Liver (tissue), 9 donors: ENCODE measurements around the gene TMEM17. TPM values are rescaled to one million over a fixed set of nuclear protein-coding genes. Genes with fewer than 3 reads are reported as not detected.

Source experiments
- DNase-seq: peaks from one replicate; pipeline ENCODE4 v3.0.0-alpha.2; 2017; ENCODE audit warnings: low spot score
- H3K27ac ChIP-seq, 2 donors: one replicate each; pipeline ENCODE4 v1.7.0; 2013; ENCODE audit warnings: inconsistent platforms in 2 of 2, low read length in 2 of 2, control low read depth in 1 of 2, low read depth in 1 of 2, mild to moderate bottlenecking in 1 of 2
- H3K27me3 ChIP-seq, 4 donors: one replicate each; pipeline versions ENCODE4 v1.6.1 to v1.7.0; 2013; ENCODE audit warnings: low read length in 3 of 4, inconsistent platforms in 1 of 4, mild to moderate bottlenecking in 1 of 4, moderate library complexity in 1 of 4; ENCODE audit not compliant: control insufficient read depth in 4 of 4, insufficient read depth in 4 of 4
- H3K36me3 ChIP-seq, 4 donors: one replicate each; pipeline versions ENCODE4 v1.6.1 to v1.7.0; 2013; ENCODE audit warnings: low read length in 3 of 4, mild to moderate bottlenecking in 3 of 4, low read depth in 1 of 4, moderate library complexity in 1 of 4; ENCODE audit not compliant: control insufficient read depth in 4 of 4, insufficient read depth in 3 of 4
- H3K4me1 ChIP-seq, 4 donors: one replicate each; pipeline versions ENCODE4 v1.6.1 to v1.7.0; 2013; ENCODE audit warnings: low read length in 3 of 4, mild to moderate bottlenecking in 3 of 4, moderate library complexity in 1 of 4; ENCODE audit not compliant: control insufficient read depth in 4 of 4, insufficient read depth in 4 of 4
- H3K4me3 ChIP-seq, 3 donors: one replicate each; pipeline versions ENCODE4 v1.6.1 to v1.7.0; 2013; ENCODE audit warnings: low read length in 3 of 3, control low read depth in 1 of 3, low read depth in 1 of 3, mild to moderate bottlenecking in 1 of 3
- H3K9ac ChIP-seq, 2 donors: one replicate each; pipeline ENCODE4 v1.7.0; 2013; ENCODE audit warnings: low read length in 2 of 2, mild to moderate bottlenecking in 2 of 2, moderate library complexity in 2 of 2, control low read depth in 1 of 2, low read depth in 1 of 2
- H3K9me3 ChIP-seq, 4 donors: one replicate each; pipeline versions ENCODE4 v1.6.1 to v1.7.0; 2013; ENCODE audit warnings: low read length in 3 of 4; ENCODE audit not compliant: control insufficient read depth in 4 of 4
- EGR1 ChIP-seq, 2 donors: IDR thresholded peaks; 2 replicates each; pipeline ENCODE4 v1.6.1; 2016 to 2018; ENCODE audit warnings: antibody characterized with exemption in 2 of 2, low read depth in 2 of 2
- FOXA1 ChIP-seq: IDR thresholded peaks from 2 replicates; pipeline ENCODE4 v1.6.1; 2016; ENCODE audit warnings: antibody characterized with exemption
- FOXA2 ChIP-seq: IDR thresholded peaks from 2 replicates; pipeline ENCODE4 v1.6.1; 2016; ENCODE audit warnings: antibody characterized with exemption
- HNF4A ChIP-seq, 2 donors: conservative IDR thresholded peaks; 2 replicates each; pipeline ENCODE4 v1.6.1; 2016; ENCODE audit warnings: antibody characterized with exemption in 2 of 2, mild to moderate bottlenecking in 2 of 2
- HNF4G ChIP-seq: IDR thresholded peaks from 2 replicates; pipeline ENCODE4 v1.6.1; 2016; ENCODE audit warnings: antibody characterized with exemption
- JUND ChIP-seq, 2 donors: IDR thresholded peaks; 2 replicates each; pipeline ENCODE4 v1.6.1; 2016; ENCODE audit warnings: antibody characterized with exemption in 2 of 2
- NR2F2 ChIP-seq: IDR thresholded peaks from 2 replicates; pipeline ENCODE4 v1.6.1; 2016; ENCODE audit warnings: antibody characterized with exemption
- RAD21 ChIP-seq, 2 donors: IDR thresholded peaks; 2 replicates each; pipeline ENCODE4 v1.6.1; 2016; ENCODE audit warnings: antibody characterized with exemption in 2 of 2, mild to moderate bottlenecking in 2 of 2
- RXRA ChIP-seq, 2 donors: IDR thresholded peaks; 2 replicates each; pipeline ENCODE4 v1.6.1; 2017 to 2018; ENCODE audit warnings: antibody characterized with exemption in 2 of 2, mild to moderate bottlenecking in 1 of 2
- SP1 ChIP-seq: IDR thresholded peaks from 2 replicates; pipeline ENCODE4 v1.6.1; 2018; ENCODE audit warnings: antibody characterized with exemption, mild to moderate bottlenecking
- WGBS: extraction: QIAGEN DNeasy Blood & Tissue Kit; methylation state at CpG from one replicate; pipeline ENCODE4 v1.1.7; 2013; 5-methylcytosine and 5-hydroxymethylcytosine counted together
- polyA plus RNA-seq, 2 donors: library from polyadenylated mRNA; stranded (reverse) in 1 of 2; unstranded in 1 of 2; fragments of 200-250 nt in 1 of 2; fragments of >200 nt in 1 of 2; fragmentation: Nextera tagmentation in 1 of 2; extraction: Ambion mirVana in 1 of 2; gene quantifications; one replicate each; pipeline versions ENCODE4 v1.2.1 to v1.2.3, GENCODE V29; 2013 to 2015
- total RNA-seq, 2 donors: library from RNA; depleted of rRNA; stranded (reverse); fragments of >200 nt; gene quantifications; one replicate each; pipeline ENCODE4 v1.2.3, GENCODE V29; 2014
- TF ChIP-seq, protein P1 (sequence below): IDR thresholded peaks from 2 replicates; pipeline ENCODE4 v1.6.1; 2016; ENCODE audit warnings: antibody characterized with exemption
- TF ChIP-seq, protein P2 (sequence below): IDR thresholded peaks from 2 replicates; pipeline ENCODE4 v1.6.1; 2016; ENCODE audit warnings: antibody characterized with exemption
- TF ChIP-seq, protein P3 (sequence below): fragments of 150-350 bp; IDR thresholded peaks from 2 replicates; pipeline ENCODE4 v1.5.1; 2017; ENCODE audit warnings: improper control_type of control experiment, low read depth, low read length; ENCODE audit not compliant: missing input control
- TF ChIP-seq, protein P4 (sequence below): IDR thresholded peaks from 2 replicates; pipeline ENCODE4 v1.6.1; 2016; ENCODE audit warnings: antibody characterized with exemption
- TF ChIP-seq, protein P5 (sequence below): IDR thresholded peaks from 2 replicates; pipeline ENCODE4 v1.6.1; 2016; ENCODE audit warnings: antibody characterized with exemption, mild to moderate bottlenecking
- donor health status: healthy.
- donor health status: healthy.
- donor health status: healthy.
- donor health status: healthy.
- donor health status: healthy.

The TMEM17 gene
- total and polyA plus RNA-seq, 4 donors: 0.70 to 1.9 (median 1.2) TPM

DNA sequence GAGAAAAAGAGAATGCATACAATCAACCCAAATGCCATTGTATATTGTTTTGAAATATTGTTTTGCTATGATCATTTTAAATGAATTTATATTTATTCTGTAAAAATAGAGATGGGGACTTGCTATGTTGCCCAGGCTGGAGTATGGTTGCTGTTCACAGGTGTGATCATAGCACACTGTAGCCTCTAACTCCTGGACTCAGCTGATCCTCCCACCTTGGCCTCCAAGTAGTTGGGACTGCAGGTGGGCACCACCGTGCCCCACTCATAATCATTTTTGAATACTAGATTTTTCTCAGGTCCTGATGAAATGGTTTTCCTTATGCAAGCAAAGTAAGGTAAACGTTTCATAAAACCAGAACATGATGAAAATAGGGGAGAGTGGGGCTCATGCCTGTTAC, 46.3 kb downstream of the TMEM17 start:
- H3K9ac ChIP-seq: no peak overlapping the region
- DNase-seq: no peak
- H3K4me3 ChIP-seq: no peak overlapping the region
- H3K9me3 ChIP-seq: no peaks in the 10 kb centered on the region
- H3K4me1 ChIP-seq: peaks cover 16 to 60% (median 41%) of the 10 kb centered on the region in 4 donors
- H3K36me3 ChIP-seq: no peaks in the 10 kb centered on the region
- TF ChIP-seq JUND (IDR thresholded peaks at IDR 0.05) (no peak), FOXA2 (no peak), HNF4A (conservative IDR thresholded peaks at IDR 0.05) (no peak), HNF4G (no peak), FOXA1 (no peak), NR2F2 (no peak), RAD21 (IDR thresholded peaks at IDR 0.05) (no peak), EGR1 (IDR thresholded peaks at IDR 0.05; ENCODE audit: low read depth in 2 of 2) (no peak)
- TF ChIP-seq, protein P1, sequence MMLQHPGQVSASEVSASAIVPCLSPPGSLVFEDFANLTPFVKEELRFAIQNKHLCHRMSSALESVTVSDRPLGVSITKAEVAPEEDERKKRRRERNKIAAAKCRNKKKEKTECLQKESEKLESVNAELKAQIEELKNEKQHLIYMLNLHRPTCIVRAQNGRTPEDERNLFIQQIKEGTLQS: no peak
- TF ChIP-seq, protein P2, sequence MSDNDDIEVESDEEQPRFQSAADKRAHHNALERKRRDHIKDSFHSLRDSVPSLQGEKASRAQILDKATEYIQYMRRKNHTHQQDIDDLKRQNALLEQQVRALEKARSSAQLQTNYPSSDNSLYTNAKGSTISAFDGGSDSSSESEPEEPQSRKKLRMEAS: no peak
- TF ChIP-seq, protein P3, sequence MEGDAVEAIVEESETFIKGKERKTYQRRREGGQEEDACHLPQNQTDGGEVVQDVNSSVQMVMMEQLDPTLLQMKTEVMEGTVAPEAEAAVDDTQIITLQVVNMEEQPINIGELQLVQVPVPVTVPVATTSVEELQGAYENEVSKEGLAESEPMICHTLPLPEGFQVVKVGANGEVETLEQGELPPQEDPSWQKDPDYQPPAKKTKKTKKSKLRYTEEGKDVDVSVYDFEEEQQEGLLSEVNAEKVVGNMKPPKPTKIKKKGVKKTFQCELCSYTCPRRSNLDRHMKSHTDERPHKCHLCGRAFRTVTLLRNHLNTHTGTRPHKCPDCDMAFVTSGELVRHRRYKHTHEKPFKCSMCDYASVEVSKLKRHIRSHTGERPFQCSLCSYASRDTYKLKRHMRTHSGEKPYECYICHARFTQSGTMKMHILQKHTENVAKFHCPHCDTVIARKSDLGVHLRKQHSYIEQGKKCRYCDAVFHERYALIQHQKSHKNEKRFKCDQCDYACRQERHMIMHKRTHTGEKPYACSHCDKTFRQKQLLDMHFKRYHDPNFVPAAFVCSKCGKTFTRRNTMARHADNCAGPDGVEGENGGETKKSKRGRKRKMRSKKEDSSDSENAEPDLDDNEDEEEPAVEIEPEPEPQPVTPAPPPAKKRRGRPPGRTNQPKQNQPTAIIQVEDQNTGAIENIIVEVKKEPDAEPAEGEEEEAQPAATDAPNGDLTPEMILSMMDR: no peak
- TF ChIP-seq, protein P4, sequence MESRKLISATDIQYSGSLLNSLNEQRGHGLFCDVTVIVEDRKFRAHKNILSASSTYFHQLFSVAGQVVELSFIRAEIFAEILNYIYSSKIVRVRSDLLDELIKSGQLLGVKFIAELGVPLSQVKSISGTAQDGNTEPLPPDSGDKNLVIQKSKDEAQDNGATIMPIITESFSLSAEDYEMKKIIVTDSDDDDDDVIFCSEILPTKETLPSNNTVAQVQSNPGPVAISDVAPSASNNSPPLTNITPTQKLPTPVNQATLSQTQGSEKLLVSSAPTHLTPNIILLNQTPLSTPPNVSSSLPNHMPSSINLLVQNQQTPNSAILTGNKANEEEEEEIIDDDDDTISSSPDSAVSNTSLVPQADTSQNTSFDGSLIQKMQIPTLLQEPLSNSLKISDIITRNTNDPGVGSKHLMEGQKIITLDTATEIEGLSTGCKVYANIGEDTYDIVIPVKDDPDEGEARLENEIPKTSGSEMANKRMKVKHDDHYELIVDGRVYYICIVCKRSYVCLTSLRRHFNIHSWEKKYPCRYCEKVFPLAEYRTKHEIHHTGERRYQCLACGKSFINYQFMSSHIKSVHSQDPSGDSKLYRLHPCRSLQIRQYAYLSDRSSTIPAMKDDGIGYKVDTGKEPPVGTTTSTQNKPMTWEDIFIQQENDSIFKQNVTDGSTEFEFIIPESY: no peak
- no peaks in the 10 kb centered on the region for H3K27me3 ChIP-seq
- 91% methylated on average over 2 of the region's 2 CpGs for WGBS
- H3K27ac ChIP-seq: no peak overlapping the region

DNA sequence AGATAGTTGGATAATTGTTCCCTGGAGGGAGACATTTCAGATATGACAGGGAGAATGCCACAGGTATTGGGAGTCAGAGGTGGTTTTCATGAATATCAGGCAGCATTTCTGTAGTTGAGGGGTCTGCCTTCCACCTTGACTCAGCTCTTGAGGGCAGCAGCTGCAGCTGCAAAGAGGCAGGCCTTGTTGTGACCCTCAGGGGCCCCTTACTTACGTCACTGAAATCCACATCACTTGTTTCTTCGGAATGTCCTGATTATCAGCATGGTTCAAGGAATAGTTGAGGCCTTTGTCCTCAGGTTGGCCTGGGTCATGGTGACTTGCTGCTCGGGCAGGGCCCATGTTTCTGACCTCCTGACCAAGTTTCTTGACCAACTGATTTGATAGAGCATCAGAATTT, 46.9 kb downstream of the TMEM17 start:
- H3K27me3 ChIP-seq: no peaks in the 10 kb centered on the region
- no peak for DNase-seq
- no peaks in the 10 kb centered on the region for H3K36me3 ChIP-seq
- no peaks in the 10 kb centered on the region for H3K9me3 ChIP-seq
- no peak overlapping the region for H3K9ac ChIP-seq
- 83% methylated on average over 3 of the region's 3 CpGs for WGBS
- H3K4me1 ChIP-seq: peaks cover 16 to 57% (median 41%) of the 10 kb centered on the region in 4 donors
- TF ChIP-seq RXRA (IDR thresholded peaks at IDR 0.05) (no peak), JUND (IDR thresholded peaks at IDR 0.05) (no peak), NR2F2 (no peak), EGR1 (IDR thresholded peaks at IDR 0.05; ENCODE audit: low read depth in 2 of 2) (no peak), SP1 (no peak), FOXA2 (no peak), HNF4A (conservative IDR thresholded peaks at IDR 0.05) (no peak), RAD21 (IDR thresholded peaks at IDR 0.05) (no peak)
- TF ChIP-seq, protein P5, sequence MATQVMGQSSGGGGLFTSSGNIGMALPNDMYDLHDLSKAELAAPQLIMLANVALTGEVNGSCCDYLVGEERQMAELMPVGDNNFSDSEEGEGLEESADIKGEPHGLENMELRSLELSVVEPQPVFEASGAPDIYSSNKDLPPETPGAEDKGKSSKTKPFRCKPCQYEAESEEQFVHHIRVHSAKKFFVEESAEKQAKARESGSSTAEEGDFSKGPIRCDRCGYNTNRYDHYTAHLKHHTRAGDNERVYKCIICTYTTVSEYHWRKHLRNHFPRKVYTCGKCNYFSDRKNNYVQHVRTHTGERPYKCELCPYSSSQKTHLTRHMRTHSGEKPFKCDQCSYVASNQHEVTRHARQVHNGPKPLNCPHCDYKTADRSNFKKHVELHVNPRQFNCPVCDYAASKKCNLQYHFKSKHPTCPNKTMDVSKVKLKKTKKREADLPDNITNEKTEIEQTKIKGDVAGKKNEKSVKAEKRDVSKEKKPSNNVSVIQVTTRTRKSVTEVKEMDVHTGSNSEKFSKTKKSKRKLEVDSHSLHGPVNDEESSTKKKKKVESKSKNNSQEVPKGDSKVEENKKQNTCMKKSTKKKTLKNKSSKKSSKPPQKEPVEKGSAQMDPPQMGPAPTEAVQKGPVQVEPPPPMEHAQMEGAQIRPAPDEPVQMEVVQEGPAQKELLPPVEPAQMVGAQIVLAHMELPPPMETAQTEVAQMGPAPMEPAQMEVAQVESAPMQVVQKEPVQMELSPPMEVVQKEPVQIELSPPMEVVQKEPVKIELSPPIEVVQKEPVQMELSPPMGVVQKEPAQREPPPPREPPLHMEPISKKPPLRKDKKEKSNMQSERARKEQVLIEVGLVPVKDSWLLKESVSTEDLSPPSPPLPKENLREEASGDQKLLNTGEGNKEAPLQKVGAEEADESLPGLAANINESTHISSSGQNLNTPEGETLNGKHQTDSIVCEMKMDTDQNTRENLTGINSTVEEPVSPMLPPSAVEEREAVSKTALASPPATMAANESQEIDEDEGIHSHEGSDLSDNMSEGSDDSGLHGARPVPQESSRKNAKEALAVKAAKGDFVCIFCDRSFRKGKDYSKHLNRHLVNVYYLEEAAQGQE: no peak
- TF ChIP-seq, protein P4: no peak
- no peak overlapping the region for H3K27ac ChIP-seq
- H3K4me3 ChIP-seq: no peak overlapping the region
